ENCODE data around the gene SATB2. TPM values are rescaled to one million over a fixed set of nuclear protein-coding genes. Genes with fewer than 3 reads are reported as not detected.

SATB2 gene
- total RNA-seq, 1 donor from 2014 or later: 2.7 TPM

DNA sequence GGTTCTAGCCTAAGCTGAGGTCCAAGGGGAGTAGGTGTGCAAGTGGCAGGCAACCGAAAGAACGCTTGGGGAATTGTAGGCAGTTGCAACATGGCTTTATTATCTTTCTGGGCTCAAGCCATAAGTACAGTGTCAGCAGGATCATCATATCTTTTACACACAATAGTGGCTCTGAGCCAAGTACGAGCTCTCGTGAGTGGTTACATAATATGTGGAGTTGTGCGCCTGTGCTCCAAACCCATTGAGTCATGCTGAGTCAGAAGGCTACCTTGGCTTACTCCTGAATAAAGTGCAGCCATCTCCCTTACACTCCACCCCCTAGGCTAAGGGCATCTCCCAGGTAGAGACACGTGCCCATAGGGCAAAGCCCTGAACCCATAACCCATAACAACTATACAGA is 233.9 kb downstream of the SATB2 start:
- H3K4me3 ChIP-seq (ENCODE audit: low read depth, low read length): no peak overlapping the region
- DNase-seq (ENCODE audit: low read depth): no peak
- TF ChIP-seq, protein P1, sequence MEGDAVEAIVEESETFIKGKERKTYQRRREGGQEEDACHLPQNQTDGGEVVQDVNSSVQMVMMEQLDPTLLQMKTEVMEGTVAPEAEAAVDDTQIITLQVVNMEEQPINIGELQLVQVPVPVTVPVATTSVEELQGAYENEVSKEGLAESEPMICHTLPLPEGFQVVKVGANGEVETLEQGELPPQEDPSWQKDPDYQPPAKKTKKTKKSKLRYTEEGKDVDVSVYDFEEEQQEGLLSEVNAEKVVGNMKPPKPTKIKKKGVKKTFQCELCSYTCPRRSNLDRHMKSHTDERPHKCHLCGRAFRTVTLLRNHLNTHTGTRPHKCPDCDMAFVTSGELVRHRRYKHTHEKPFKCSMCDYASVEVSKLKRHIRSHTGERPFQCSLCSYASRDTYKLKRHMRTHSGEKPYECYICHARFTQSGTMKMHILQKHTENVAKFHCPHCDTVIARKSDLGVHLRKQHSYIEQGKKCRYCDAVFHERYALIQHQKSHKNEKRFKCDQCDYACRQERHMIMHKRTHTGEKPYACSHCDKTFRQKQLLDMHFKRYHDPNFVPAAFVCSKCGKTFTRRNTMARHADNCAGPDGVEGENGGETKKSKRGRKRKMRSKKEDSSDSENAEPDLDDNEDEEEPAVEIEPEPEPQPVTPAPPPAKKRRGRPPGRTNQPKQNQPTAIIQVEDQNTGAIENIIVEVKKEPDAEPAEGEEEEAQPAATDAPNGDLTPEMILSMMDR (conservative IDR thresholded peaks at IDR 0.05; ENCODE audit: low read depth, low read length): no peak

DNA sequence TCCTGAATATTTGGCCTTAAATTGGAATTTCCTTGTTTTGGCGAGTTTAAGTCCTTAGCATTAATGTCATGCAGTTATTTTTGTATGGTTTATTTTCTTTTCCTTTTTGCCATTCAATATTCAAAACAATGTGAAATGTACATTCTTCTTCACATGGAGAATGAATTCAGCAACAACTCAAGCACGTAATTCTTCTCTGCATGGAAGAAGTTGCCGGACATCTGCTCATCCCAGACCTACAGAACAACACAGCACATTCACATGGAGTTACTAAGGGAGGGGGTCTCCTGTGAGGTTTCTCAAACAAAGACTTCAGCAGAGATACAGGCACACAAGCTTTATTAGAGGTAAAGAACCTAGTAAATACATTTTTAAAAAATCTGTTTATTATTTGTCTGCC is 236.8 kb downstream of the SATB2 start:
- no peak for DNase-seq (ENCODE audit: low read depth)
- H3K4me3 ChIP-seq (ENCODE audit: low read depth, low read length): no peak overlapping the region
- TF ChIP-seq, protein P1 (conservative IDR thresholded peaks at IDR 0.05; ENCODE audit: low read depth, low read length): no peak

DNA sequence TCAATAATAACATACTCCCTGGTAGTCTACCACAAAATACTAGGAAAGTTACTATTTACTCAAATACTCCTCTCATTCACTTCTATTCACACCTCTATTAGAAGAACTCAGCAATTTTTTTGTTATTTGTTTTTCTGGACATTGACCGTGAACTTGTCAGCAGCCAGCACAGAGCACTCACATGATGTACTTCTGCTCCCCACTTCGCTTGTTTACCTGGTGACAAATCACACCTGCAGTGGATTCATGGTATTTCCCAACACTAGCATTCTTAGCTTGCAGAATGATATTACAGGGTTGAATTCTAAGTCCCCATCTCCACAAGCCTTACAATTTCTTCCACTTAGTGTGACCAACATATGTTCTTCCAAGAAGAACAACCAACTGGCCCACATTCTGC is 238.2 kb downstream of the SATB2 start:
- TF ChIP-seq, protein P1 (conservative IDR thresholded peaks at IDR 0.05; ENCODE audit: low read depth, low read length): no peak
- DNase-seq (ENCODE audit: low read depth): no peak
- H3K4me3 ChIP-seq (ENCODE audit: low read depth, low read length): no peak overlapping the region
